ENCODE results near the gene PRKAG2.

The PRKAG2 gene

GRCh38 chr7:151831606-151832005 lies 45.3 kb downstream of the PRKAG2 start:
- no peak overlapping the region for H3K4me3 ChIP-seq (ENCODE audit: low read length)
- H3K4me2 ChIP-seq (ENCODE audit: low read length) = no peak overlapping the region
- H3K9me3 ChIP-seq (ENCODE audit: insufficient read depth, low read length) = no peaks in the 10 kb centered on the region
- H3K79me2 ChIP-seq (ENCODE audit: low read length) = no peaks in the 10 kb centered on the region
- H3K27ac ChIP-seq (ENCODE audit: low read length) = no peak overlapping the region
- H3K9ac ChIP-seq (ENCODE audit: low read length) = no peak overlapping the region
- H3K27me3 ChIP-seq (ENCODE audit: low read depth, low read length) = peaks cover 4% of the 10 kb centered on the region; the same call in 1 of the 2 replicates
- H3K4me1 ChIP-seq (ENCODE audit: low read length) = no peaks in the 10 kb centered on the region
- H4K20me1 ChIP-seq (ENCODE audit: insufficient read depth, low read length) = no peaks in the 10 kb centered on the region
- H2AFZ ChIP-seq (ENCODE audit: low read depth, low read length) = no peak overlapping the region
- no peaks in the 10 kb centered on the region for H3K36me3 ChIP-seq (replicated peaks; ENCODE audit: low read depth, low read length)
- TF ChIP-seq CTCF (IDR thresholded peaks at IDR 0.05; ENCODE audit: low read depth, low read length) (no peak), EZH2phosphoT487 (IDR thresholded peaks at IDR 0.05; ENCODE audit: low read depth) (no peak)

- H3K36me3 ChIP-seq (replicated peaks; ENCODE audit: low read depth, low read length) = no peaks in the 10 kb centered on the region
- H3K4me2 ChIP-seq (ENCODE audit: low read length) = no peak overlapping the region
- H3K9me3 ChIP-seq (ENCODE audit: insufficient read depth, low read length) = no peaks in the 10 kb centered on the region
- no peak overlapping the region for H2AFZ ChIP-seq (ENCODE audit: low read depth, low read length)
- H3K79me2 ChIP-seq (ENCODE audit: low read length) = no peaks in the 10 kb centered on the region
- peaks cover 12% of the 10 kb centered on the region; the same call in 1 of the 2 replicates for H3K27me3 ChIP-seq (ENCODE audit: low read depth, low read length)
- TF ChIP-seq CTCF (IDR thresholded peaks at IDR 0.05; ENCODE audit: low read depth, low read length) (no peak), EZH2phosphoT487 (IDR thresholded peaks at IDR 0.05; ENCODE audit: low read depth) (no peak)
- no peak overlapping the region for H3K4me3 ChIP-seq (ENCODE audit: low read length)
- H3K4me1 ChIP-seq (ENCODE audit: low read length) = peaks cover 8% of the 10 kb centered on the region; the same call in 1 of the 2 replicates
- no peaks in the 10 kb centered on the region for H4K20me1 ChIP-seq (ENCODE audit: insufficient read depth, low read length)
- H3K27ac ChIP-seq (ENCODE audit: low read length) = no peak overlapping the region
- H3K9ac ChIP-seq (ENCODE audit: low read length) = no peak overlapping the region
Measured at GRCh38 chr7:151830121-151830830, 46.6 kb downstream of the PRKAG2 start.

GRCh38 chr7:151829707-151830106 lies 47.2 kb downstream of the PRKAG2 start:
- H3K4me3 ChIP-seq (ENCODE audit: low read length) = no peak overlapping the region
- no peak overlapping the region for H3K27ac ChIP-seq (ENCODE audit: low read length)

More at GRCh38 chr7:151829707-151830106, 47.2 kb downstream of the PRKAG2 start:
- Histone ChIP-seq H3K4me1 (ENCODE audit: low read length) (peaks cover 8% of the 10 kb centered on the region; the same call in 1 of the 2 replicates), H3K79me2 (ENCODE audit: low read length) (no peaks in the 10 kb centered on the region), H2AFZ (ENCODE audit: low read depth, low read length) (no peak overlapping the region), H3K9me3 (ENCODE audit: insufficient read depth, low read length) (no peaks in the 10 kb centered on the region), H4K20me1 (ENCODE audit: insufficient read depth, low read length) (no peaks in the 10 kb centered on the region), H3K36me3 (replicated peaks; ENCODE audit: low read depth, low read length) (no peaks in the 10 kb centered on the region), H3K4me2 (ENCODE audit: low read length) (no peak overlapping the region), H3K27me3 (ENCODE audit: low read depth, low read length) (peaks cover 14% of the 10 kb centered on the region; the same call in 1 of the 2 replicates), H3K9ac (ENCODE audit: low read length) (no peak overlapping the region)
- TF ChIP-seq CTCF (IDR thresholded peaks at IDR 0.05; ENCODE audit: low read depth, low read length) (no peak), EZH2phosphoT487 (IDR thresholded peaks at IDR 0.05; ENCODE audit: low read depth) (no peak)
